Nephron (organoid): Measurements from ENCODE around the gene DYNC1LI2.

ENCODE experiments used
- H3K27ac Mint-ChIP-seq, 3 experiments: 2 replicates each; pipeline ENCODE4 v1.8.0; 2020; ENCODE audit warnings: mixed read lengths in 3 of 3, mild to moderate bottlenecking in 2 of 3, moderate library complexity in 1 of 3
- H3K27me3 Mint-ChIP-seq: 2 replicates; pipeline ENCODE4 v1.8.0; 2021; ENCODE audit warnings: low read depth, mild to moderate bottlenecking, moderate library complexity, mixed read lengths
- H3K36me3 Mint-ChIP-seq: 2 replicates; pipeline ENCODE4 v1.8.0; 2020; ENCODE audit warnings: low read depth, mixed read lengths
- H3K4me1 Mint-ChIP-seq: 2 replicates; pipeline ENCODE4 v1.8.0; 2020; ENCODE audit warnings: mixed read lengths
- H3K4me3 Mint-ChIP-seq, 3 experiments: 2 replicates each; pipeline ENCODE4 v1.8.0; 2020; ENCODE audit warnings: mild to moderate bottlenecking in 3 of 3, mixed read lengths in 3 of 3, moderate library complexity in 2 of 3
- H3K9me3 Mint-ChIP-seq: 2 replicates; pipeline ENCODE4 v1.8.0; 2020; ENCODE audit warnings: mixed read lengths
- TF ChIP-seq, protein P1 (sequence below), 3 experiments: fragments of 200-600 bp; sonication (generic); IDR thresholded peaks; one replicate each; pipeline ENCODE4 v1.5.0; 2021; ENCODE audit warnings: antibody characterized with exemption in 3 of 3; ENCODE audit not compliant: unreplicated experiment in 3 of 3

DYNC1LI2 gene

DNA sequence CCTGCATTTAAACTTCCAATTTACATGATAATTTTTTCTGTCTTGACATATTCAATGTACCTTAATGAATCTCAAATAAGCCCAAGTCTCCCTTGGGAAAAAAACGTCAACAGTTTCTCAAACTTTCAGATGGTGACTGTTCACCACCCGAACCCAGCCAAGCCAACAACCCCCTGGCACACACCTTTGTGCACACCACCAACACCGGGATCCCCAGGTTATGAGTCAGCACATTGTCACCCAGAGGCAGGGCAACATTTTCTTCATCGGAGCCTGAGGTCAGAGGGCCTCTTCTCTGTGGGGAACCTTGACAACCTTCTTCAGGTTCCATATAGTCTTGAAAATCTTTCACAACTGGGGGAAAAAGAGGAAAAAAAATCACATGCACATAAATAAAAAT is 15.5 kb downstream of the DYNC1LI2 start:
- Mint-ChIP-seq H3K27me3 (no peaks in the 10 kb centered on the region), H3K4me3 (no peak overlapping the region), H3K9me3 (no peaks in the 10 kb centered on the region), H3K4me1 (peaks cover 12% of the 10 kb centered on the region), H3K27ac (no peak overlapping the region), H3K36me3 (peaks cover 83% of the 10 kb centered on the region)
- TF ChIP-seq, protein P1, sequence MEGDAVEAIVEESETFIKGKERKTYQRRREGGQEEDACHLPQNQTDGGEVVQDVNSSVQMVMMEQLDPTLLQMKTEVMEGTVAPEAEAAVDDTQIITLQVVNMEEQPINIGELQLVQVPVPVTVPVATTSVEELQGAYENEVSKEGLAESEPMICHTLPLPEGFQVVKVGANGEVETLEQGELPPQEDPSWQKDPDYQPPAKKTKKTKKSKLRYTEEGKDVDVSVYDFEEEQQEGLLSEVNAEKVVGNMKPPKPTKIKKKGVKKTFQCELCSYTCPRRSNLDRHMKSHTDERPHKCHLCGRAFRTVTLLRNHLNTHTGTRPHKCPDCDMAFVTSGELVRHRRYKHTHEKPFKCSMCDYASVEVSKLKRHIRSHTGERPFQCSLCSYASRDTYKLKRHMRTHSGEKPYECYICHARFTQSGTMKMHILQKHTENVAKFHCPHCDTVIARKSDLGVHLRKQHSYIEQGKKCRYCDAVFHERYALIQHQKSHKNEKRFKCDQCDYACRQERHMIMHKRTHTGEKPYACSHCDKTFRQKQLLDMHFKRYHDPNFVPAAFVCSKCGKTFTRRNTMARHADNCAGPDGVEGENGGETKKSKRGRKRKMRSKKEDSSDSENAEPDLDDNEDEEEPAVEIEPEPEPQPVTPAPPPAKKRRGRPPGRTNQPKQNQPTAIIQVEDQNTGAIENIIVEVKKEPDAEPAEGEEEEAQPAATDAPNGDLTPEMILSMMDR (IDR thresholded peaks at IDR 0.05; ENCODE audit: unreplicated experiment in 3 of 3), result no peak

DNA sequence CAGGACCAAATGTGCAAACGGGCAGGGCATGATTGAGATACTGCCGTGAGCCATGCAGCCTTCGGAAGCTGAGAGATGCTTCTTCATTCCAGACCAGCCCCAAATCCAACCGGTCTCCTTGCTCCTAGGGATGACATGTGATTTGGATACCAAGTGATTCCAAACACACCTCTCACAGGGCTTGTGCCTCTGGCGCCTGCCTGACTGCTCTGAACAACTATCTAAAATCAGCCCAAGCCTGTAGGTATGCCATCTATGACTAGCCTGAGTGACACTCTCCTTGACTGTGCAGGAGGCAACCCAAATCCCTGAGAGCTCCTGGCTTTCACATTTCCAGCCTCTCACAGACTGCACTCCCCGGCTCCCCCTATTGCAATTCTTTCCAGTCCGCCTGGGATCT is 20.3 kb downstream of the DYNC1LI2 start:
- Mint-ChIP-seq H3K27ac (no peak overlapping the region), H3K36me3 (peaks cover 82% of the 10 kb centered on the region), H3K4me3 (no peak overlapping the region), H3K4me1 (peaks cover 5% of the 10 kb centered on the region), H3K9me3 (no peaks in the 10 kb centered on the region), H3K27me3 (no peaks in the 10 kb centered on the region)
- TF ChIP-seq, protein P1 (IDR thresholded peaks at IDR 0.05; ENCODE audit: unreplicated experiment in 3 of 3), result no peak

DNA sequence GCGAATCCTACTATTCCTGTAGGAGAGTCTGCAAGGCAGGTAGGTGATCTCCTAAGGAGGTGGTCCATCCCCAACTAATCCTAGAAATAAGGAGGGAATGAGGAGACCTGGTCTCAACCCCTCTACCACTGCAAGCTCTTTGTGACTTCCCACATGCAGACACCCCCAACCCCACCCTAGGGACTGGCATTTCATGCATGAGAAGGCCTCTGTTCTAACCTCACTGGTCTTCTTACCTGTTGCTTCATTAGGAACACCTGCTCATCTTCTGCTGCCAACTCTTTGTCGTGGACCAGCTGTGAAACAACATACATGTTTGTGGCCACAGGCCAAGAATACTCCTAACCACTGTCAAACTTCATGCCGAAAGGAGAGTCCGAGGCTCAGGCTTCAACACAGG is 22.6 kb downstream of the DYNC1LI2 start:
- Mint-ChIP-seq H3K27ac (no peak overlapping the region), H3K36me3 (peaks cover 82% of the 10 kb centered on the region), H3K9me3 (no peaks in the 10 kb centered on the region), H3K4me1 (peaks cover 5% of the 10 kb centered on the region), H3K4me3 (no peak overlapping the region), H3K27me3 (no peaks in the 10 kb centered on the region)
- TF ChIP-seq, protein P1 (IDR thresholded peaks at IDR 0.05; ENCODE audit: unreplicated experiment in 3 of 3), result no peak

DNA sequence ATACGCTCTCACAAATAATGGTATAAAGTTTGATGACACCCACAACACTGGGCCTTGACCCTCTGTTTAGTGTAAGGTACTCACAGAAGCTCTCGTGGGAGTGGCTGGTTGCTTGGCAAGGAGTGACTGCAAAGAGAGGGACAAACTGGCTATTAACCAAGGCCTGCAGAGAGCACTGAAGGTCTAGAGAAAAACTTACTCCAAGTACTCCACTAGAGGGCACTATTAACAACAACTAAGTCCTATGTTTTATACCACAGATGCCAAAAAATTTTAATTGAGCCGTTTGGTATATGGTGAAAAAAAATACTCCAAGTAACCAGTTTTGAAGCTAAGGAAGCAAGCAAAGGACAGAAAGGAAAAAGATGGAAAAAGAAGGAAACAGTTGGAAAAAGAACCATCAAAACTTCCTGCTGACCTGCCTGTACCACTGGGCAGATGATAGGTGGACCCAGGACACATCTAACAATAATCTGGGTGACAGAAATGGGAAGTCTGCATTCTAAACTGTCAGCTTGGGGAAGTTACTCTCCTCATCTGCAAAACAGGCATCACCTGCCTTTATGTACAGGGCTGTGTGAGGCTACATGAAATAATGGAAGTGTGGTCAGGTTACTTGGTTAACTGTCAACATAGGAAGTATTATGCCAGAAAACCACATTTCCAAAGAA is 23.2 kb downstream of the DYNC1LI2 start:
- Mint-ChIP-seq H3K9me3 (no peaks in the 10 kb centered on the region), H3K4me1 (peaks cover 5% of the 10 kb centered on the region), H3K27ac (peak overlapping the region; percentile 4 to 20 (median 10)), H3K27me3 (no peaks in the 10 kb centered on the region), H3K4me3 (no peak overlapping the region), H3K36me3 (peaks cover 82% of the 10 kb centered on the region)
- TF ChIP-seq, protein P1 (IDR thresholded peaks at IDR 0.05; ENCODE audit: unreplicated experiment in 3 of 3), result peak; percentile 65 to 68 (median 66)

DNA sequence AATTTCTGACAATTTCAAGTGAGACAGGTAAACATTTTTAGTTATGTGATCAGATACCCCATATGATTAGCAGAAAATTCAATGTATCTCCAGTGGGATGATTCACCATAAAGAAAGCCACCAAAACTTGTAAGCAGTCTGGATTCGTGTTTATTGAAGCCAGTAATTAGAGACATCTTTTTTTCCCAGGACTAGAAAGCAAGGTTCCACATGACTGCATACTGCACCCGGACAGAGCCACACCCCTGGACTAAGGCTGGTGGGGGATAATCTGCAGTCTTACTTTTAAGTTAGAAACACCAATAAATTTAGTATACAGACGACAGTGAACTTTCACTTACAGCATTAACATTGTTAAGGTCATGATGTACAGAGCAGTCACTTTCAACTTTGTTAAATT is 30.6 kb downstream of the DYNC1LI2 start:
- Mint-ChIP-seq H3K36me3 (peaks cover 55% of the 10 kb centered on the region), H3K4me1 (peaks cover 9% of the 10 kb centered on the region), H3K27me3 (no peaks in the 10 kb centered on the region), H3K27ac (peak overlapping the region in 1 of 3 experiments; percentile 68), H3K9me3 (no peaks in the 10 kb centered on the region), H3K4me3 (no peak overlapping the region)
- TF ChIP-seq, protein P1 (IDR thresholded peaks at IDR 0.05; ENCODE audit: unreplicated experiment in 3 of 3), result no peak

DNA sequence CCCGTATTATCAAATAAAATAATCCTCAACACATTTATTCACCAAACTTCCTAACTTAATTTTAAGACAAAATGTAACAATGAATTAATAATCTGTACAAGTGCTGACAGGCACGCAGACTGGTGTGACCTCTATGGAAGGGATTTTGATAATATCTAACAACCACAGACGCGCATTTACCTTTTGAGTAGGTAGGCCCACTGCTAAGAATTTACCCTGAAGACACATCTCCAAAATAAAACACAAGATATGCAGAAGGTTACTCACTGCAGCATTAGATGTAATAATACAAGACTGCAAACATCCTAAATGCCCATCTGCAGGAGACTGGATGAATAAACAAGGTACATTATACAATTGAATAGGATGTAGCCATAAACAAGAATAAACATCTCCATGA is 32.2 kb downstream of the DYNC1LI2 start:
- no peaks in the 10 kb centered on the region for H3K9me3 Mint-ChIP-seq
- TF ChIP-seq, protein P1 (IDR thresholded peaks at IDR 0.05; ENCODE audit: unreplicated experiment in 3 of 3), result no peak
- peaks cover 43% of the 10 kb centered on the region for H3K36me3 Mint-ChIP-seq
- peaks cover 17% of the 10 kb centered on the region for H3K4me1 Mint-ChIP-seq
- no peak overlapping the region for H3K4me3 Mint-ChIP-seq
- no peak overlapping the region for H3K27ac Mint-ChIP-seq
- peaks cover 3% of the 10 kb centered on the region for H3K27me3 Mint-ChIP-seq
